ENCODE data around the gene LIN9. TPM values are rescaled to one million over a fixed set of nuclear protein-coding genes. Genes with fewer than 3 reads are reported as not detected.

Gene LIN9
- total and polyA plus RNA-seq, 2 of the 13 experiments (the other 11 are each of a cell fraction or from before 2014, with no cell fraction given): 3.0 to 10.0 TPM

DNA sequence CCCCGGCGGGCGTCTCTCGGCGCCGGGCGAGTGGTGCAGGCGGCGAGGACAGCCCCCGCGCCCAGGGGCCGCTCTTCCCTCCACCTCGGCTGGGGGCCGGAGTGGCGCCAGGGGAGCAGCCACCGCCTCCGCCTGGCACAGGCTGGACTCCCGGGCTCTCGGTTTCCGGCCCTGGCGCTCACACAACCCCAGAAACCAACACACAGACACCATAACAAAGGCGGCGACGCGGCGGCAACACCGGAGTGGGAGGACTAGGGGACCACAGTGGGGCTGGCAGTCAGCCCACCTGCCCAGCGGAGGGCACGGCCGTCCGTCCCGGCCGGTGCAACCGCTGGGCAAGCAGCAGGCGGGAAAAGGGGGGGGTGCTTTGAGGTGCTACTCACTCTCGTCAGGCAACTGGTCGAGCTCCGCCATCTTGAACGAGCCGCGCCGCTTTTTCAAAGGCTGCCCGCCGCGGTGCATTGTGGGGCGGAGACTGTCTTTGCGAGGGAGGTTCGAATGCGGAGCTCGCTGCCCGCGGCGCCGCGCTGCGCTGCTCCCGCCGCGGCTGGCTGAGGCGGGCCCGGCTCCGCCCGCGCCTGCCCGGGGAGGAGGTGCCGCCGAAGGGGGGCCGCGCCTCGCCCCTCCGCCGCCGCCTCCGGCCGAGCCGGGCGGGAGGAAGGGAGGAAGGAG lies at the start of gene LIN9 (continued):
- TF ChIP-seq CHCHD3 (CRISPR knock-in tag; IDR thresholded peaks at IDR 0.05) (peak; percentile 98), KDM5A (IDR thresholded peaks at IDR 0.05; ENCODE audit: borderline replicate concordance, low read length) (peak; percentile 71; the same call in 1 of the 2 replicates), ZNF556 (CRISPR knock-in tag; IDR thresholded peaks at IDR 0.05; ENCODE audit: borderline replicate concordance) (0 out of 2 replicates have a peak, but pooled peaks have one; percentile 44), ZNF841 (CRISPR knock-in tag; IDR thresholded peaks at IDR 0.05; ENCODE audit: borderline replicate concordance) (0 out of 2 replicates have a peak, but pooled peaks have one; percentile 72), KLF16 (CRISPR knock-in tag; IDR thresholded peaks at IDR 0.05) (peak in 1 of 2 experiments; percentile 17; a peak in 1 of 4 replicates), ZNF124 (CRISPR knock-in tag; IDR thresholded peaks at IDR 0.05) (no peak), MAFG (CRISPR knock-in tag; IDR thresholded peaks at IDR 0.05) (no peak), PHF20 (CRISPR knock-in tag; IDR thresholded peaks at IDR 0.05) (peak; percentile 43; the same call in 1 of the 2 replicates), SRSF1 (optimal IDR thresholded peaks at IDR 0.05; ENCODE audit: low read depth, low read length) (no peak), HHEX (CRISPR knock-in tag; IDR thresholded peaks at IDR 0.05) (no peak), NFKB2 (CRISPR knock-in tag; IDR thresholded peaks at IDR 0.05; ENCODE audit: borderline replicate concordance) (peak; percentile 46; the same call in 1 of the 2 replicates), ZNF367 (CRISPR knock-in tag; IDR thresholded peaks at IDR 0.05; ENCODE audit: borderline replicate concordance) (no peak), RNF2 (conservative IDR thresholded peaks at IDR 0.05; ENCODE audit: low read depth) (no peak), SOX6 (IDR thresholded peaks at IDR 0.05) (no peak), SOX6 (CRISPR knock-in tag; IDR thresholded peaks at IDR 0.05) (no peak; the same call in 1 of the 2 replicates), ZNF577 (CRISPR knock-in tag; IDR thresholded peaks at IDR 0.05; ENCODE audit: borderline replicate concordance, low read depth) (0 out of 2 replicates have a peak, but pooled peaks have one; percentile 72), ZNF543 (CRISPR knock-in tag; IDR thresholded peaks at IDR 0.05) (peak; percentile 29; the same call in 1 of the 2 replicates), MAF1 (CRISPR knock-in tag; IDR thresholded peaks at IDR 0.05; ENCODE audit: borderline replicate concordance) (no peak), EZH2 (conservative IDR thresholded peaks at IDR 0.05; ENCODE audit: low read depth, low read length) (no peak), TOE1 (CRISPR knock-in tag; IDR thresholded peaks at IDR 0.05) (no peak; the same call in 1 of the 2 replicates), NBN (conservative IDR thresholded peaks at IDR 0.05) (no peak)
- TF ChIP-seq, protein P1, sequence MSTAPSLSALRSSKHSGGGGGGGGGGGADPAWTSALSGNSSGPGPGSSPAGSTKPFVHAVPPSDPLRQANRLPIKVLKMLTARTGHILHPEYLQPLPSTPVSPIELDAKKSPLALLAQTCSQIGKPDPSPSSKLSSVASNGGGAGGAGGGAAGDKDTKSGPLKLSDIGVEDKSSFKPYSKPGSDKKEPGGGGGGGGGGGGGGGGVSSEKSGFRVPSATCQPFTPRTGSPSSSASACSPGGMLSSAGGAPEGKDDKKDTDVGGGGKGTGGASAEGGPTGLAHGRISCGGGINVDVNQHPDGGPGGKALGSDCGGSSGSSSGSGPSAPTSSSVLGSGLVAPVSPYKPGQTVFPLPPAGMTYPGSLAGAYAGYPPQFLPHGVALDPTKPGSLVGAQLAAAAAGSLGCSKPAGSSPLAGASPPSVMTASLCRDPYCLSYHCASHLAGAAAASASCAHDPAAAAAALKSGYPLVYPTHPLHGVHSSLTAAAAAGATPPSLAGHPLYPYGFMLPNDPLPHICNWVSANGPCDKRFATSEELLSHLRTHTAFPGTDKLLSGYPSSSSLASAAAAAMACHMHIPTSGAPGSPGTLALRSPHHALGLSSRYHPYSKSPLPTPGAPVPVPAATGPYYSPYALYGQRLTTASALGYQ (CRISPR knock-in tag; IDR thresholded peaks at IDR 0.05): no peak
- TF ChIP-seq, protein P2, sequence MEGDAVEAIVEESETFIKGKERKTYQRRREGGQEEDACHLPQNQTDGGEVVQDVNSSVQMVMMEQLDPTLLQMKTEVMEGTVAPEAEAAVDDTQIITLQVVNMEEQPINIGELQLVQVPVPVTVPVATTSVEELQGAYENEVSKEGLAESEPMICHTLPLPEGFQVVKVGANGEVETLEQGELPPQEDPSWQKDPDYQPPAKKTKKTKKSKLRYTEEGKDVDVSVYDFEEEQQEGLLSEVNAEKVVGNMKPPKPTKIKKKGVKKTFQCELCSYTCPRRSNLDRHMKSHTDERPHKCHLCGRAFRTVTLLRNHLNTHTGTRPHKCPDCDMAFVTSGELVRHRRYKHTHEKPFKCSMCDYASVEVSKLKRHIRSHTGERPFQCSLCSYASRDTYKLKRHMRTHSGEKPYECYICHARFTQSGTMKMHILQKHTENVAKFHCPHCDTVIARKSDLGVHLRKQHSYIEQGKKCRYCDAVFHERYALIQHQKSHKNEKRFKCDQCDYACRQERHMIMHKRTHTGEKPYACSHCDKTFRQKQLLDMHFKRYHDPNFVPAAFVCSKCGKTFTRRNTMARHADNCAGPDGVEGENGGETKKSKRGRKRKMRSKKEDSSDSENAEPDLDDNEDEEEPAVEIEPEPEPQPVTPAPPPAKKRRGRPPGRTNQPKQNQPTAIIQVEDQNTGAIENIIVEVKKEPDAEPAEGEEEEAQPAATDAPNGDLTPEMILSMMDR (CRISPR knock-in tag; IDR thresholded peaks at IDR 0.05): peak; percentile 23; the same call in 1 of the 2 replicates
- TF ChIP-seq, protein P3, sequence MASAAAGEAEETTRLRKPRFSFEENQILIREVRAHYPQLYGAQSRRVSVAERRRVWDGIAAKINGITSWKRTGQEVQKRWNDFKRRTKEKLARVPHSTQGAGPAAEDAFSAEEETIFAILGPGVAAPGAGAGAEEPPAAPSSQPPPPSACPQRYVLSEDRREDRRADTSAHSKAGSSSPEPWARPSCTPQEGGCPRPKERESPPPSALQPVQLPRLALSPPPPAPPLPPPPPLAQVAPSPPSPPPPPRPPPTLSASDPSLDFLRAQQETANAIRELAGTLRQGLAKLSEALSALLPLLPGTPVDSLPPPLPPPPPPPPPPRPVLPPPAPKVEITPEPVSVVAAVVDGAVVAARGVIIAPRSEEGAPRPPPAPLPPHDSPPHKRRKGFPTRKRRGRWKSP (CRISPR knock-in tag; IDR thresholded peaks at IDR 0.05): peak; percentile 66; the same call in 1 of the 2 replicates
- TF ChIP-seq, protein P4, sequence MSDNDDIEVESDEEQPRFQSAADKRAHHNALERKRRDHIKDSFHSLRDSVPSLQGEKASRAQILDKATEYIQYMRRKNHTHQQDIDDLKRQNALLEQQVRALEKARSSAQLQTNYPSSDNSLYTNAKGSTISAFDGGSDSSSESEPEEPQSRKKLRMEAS (IDR thresholded peaks at IDR 0.05): peak; percentile 94
- TF ChIP-seq, protein P5, sequence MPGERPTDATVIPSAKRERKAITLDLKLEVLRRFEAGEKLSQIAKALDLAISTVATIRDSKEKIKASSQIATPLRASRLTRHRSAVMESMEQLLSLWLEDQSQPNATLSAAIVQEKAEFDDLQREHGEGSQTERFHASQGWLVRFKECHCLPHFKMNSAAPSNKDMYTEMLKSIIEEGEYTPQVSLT (CRISPR knock-in tag; IDR thresholded peaks at IDR 0.05; ENCODE audit: borderline replicate concordance, low read depth): no peak
